A673 (cell line): ENCODE data around the gene CCDC57.

Source experiments
- CTCF ChIP-seq: fragments of 300-800, 200-600 bp; sonication (generic); conservative IDR thresholded peaks from 2 replicates; pipeline ENCODE4 v1.5.1; 2017; ENCODE audit warnings: low read depth, mild to moderate bottlenecking, antibody characterized with exemption, low read length, moderate library complexity, mixed read lengths
- EZH2 ChIP-seq: fragments of 200-600 bp; sonication (generic); IDR thresholded peaks from 2 replicates; pipeline ENCODE4 v1.6.1; 2017; ENCODE audit warnings: borderline replicate concordance, low read depth, mild to moderate bottlenecking, mixed read lengths, antibody characterized with exemption, low read length; ENCODE audit not compliant: poor library complexity, severe bottlenecking

GRCh38 chr17:82077617-82078358 lies 134.9 kb downstream of the CCDC57 start:
- no peak for TF ChIP-seq EZH2
- TF ChIP-seq CTCF, result no peak
